CD4-positive, alpha-beta T cell (primary cell): Measurements from ENCODE around the gene G6PC3. TPM values are rescaled to one million over a fixed set of nuclear protein-coding genes. Genes with fewer than 3 reads are reported as not detected.

Experiments
- ATAC-seq: fragments of 200-7000 bp; cut with Tn5 transposase; one replicate; pipeline ENCODE4 v1.10.0; 2022; ENCODE audit warnings: mild to moderate bottlenecking; ENCODE audit not compliant: poor library complexity
- CTCF ChIA-PET: fragments of 350-600 bp; sonication (Branson Sonifier 250); formaldehyde crosslinking; loops from one replicate; lab custom pipeline; 2021; ENCODE audit warnings: antibody characterized with exemption, inconsistent platforms; lab: Charles Lee
- POLR2A ChIA-PET: fragments of 350-600 bp; sonication (Branson Sonifier 250); formaldehyde crosslinking; loops from one replicate; lab custom pipeline; 2021; ENCODE audit warnings: antibody characterized with exemption, inconsistent platforms; lab: Charles Lee
- DNase-seq, 14 experiments: peaks; one replicate each; pipeline ENCODE4 v3.0.0-alpha.2; 2013 to 2020; ENCODE audit warnings: mixed read lengths in 2 of 14
- H3K27ac ChIP-seq, 2 donors: one replicate each; pipeline versions ENCODE4 v1.5.1 to v1.7.0; 2013; ENCODE audit warnings: low read length in 2 of 2, low read depth in 1 of 2, mild to moderate bottlenecking in 1 of 2
- H3K27me3 ChIP-seq, 2 experiments: 1 replicate in 1 of 2; 2 replicates in 1 of 2; pipeline versions ENCODE4 v1.6.1 to v1.7.0; 2013; ENCODE audit warnings: low read length in 2 of 2, control low read depth in 1 of 2, mild to moderate bottlenecking in 1 of 2, moderate library complexity in 1 of 2; ENCODE audit not compliant: insufficient read depth in 2 of 2, control insufficient read depth in 1 of 2
- H3K36me3 ChIP-seq: one replicate; pipeline ENCODE4 v1.6.1; 2013; ENCODE audit warnings: low read length, control low read depth; ENCODE audit not compliant: insufficient read depth
- H3K4me1 ChIP-seq: one replicate; pipeline ENCODE4 v1.6.1; 2013; ENCODE audit warnings: low read length, control low read depth; ENCODE audit not compliant: insufficient read depth
- H3K4me3 ChIP-seq: one replicate; pipeline ENCODE4 v1.5.1; 2013; ENCODE audit warnings: mild to moderate bottlenecking, low read length, moderate library complexity
- H3K9me3 ChIP-seq, 2 experiments: 1 replicate in 1 of 2; 2 replicates in 1 of 2; pipeline versions ENCODE4 v1.6.1 to v1.7.0; 2013; ENCODE audit warnings: low read length in 2 of 2, mild to moderate bottlenecking in 2 of 2, control low read depth in 1 of 2, moderate library complexity in 1 of 2; ENCODE audit not compliant: control insufficient read depth in 1 of 2, insufficient read depth in 1 of 2
- H3K27ac Mint-ChIP-seq: one replicate; pipeline ENCODE4 v1.8.0; 2020; ENCODE audit warnings: mixed read lengths
- H3K27me3 Mint-ChIP-seq: one replicate; pipeline ENCODE4 v1.8.0; 2021; ENCODE audit warnings: mixed read lengths
- H3K36me3 Mint-ChIP-seq: one replicate; pipeline ENCODE4 v1.8.0; 2021; ENCODE audit warnings: low read depth, mixed read lengths
- H3K4me1 Mint-ChIP-seq: one replicate; pipeline ENCODE4 v1.8.0; 2021; ENCODE audit warnings: low read depth, mixed read lengths
- H3K4me3 Mint-ChIP-seq: one replicate; pipeline ENCODE4 v1.8.0; 2020; ENCODE audit warnings: mild to moderate bottlenecking, mixed read lengths
- H3K9me3 Mint-ChIP-seq: one replicate; pipeline ENCODE4 v1.8.0; 2020; ENCODE audit warnings: mixed read lengths
- CTCF ChIP-seq: fragments of 200-600 bp; IDR thresholded peaks from one replicate; pipeline ENCODE4 v1.8.0; 2022; ENCODE audit warnings: antibody characterized with exemption, mild to moderate bottlenecking
- intact Hi-C, 2 experiments: fragments of 100-400 bp; cut with DNase I in 1 of 2; cut with micrococcal nuclease in 1 of 2; formaldehyde crosslinking; loops; one replicate each; pipeline versions ENCODE4 v1.15.1 to v1.9.0; 2023 to 2025; cut with DNase I, micrococcal nuclease
- total RNA-seq, 174 experiments: library from RNA in 2 of 174; stranded (reverse) in 2 of 174; gene quantifications; one replicate each; pipeline ENCODE4 v1.2.3 and lab custom pipeline; 2021 to 2026

Gene G6PC3
- total RNA-seq, 2 experiments from 2014 or later = 5.6 to 5.8 TPM

GRCh38 chr17:44085908-44086307, 15.4 kb downstream of the G6PC3 start:
- Mint-ChIP-seq H3K9me3 (no peaks in the 10 kb centered on the region), H3K27ac (peak overlapping the region; percentile 67), H3K27me3 (no peaks in the 10 kb centered on the region), H3K36me3 (peaks cover 59% of the 10 kb centered on the region), H3K4me3 (no peak overlapping the region), H3K4me1 (no peaks in the 10 kb centered on the region)
- no peak for TF ChIP-seq CTCF
- no peaks in the 10 kb centered on the region for H3K9me3 ChIP-seq
- peaks cover 41% of the 10 kb centered on the region for H3K36me3 ChIP-seq
- ChIA-PET CTCF (interaction anchor here (0.8 kb wide), 1 partner anchor 132 kb away, joined by 3 read pairs; no protein-coding TSS in a partner anchor), POLR2A (no interaction called here)
- H3K27me3 ChIP-seq = no peaks in the 10 kb centered on the region
- no peak for DNase-seq
- H3K27ac ChIP-seq = no peak overlapping the region
- intact Hi-C loops = loop anchor here in 1 of 2 experiments (10.0 kb wide), 1 partner anchor 861 kb away; the partner anchor contains the start of gene CCDC200
- ATAC-seq = no peak
- no peak overlapping the region for H3K4me3 ChIP-seq
- H3K4me1 ChIP-seq = peaks cover 6% of the 10 kb centered on the region

GRCh38 chr17:44086364-44087311, 16.1 kb downstream of the G6PC3 start:
- H3K36me3 Mint-ChIP-seq = peaks cover 64% of the 10 kb centered on the region
- no peak overlapping the region for H3K27ac ChIP-seq
- H3K36me3 ChIP-seq = peaks cover 48% of the 10 kb centered on the region
- H3K9me3 Mint-ChIP-seq = no peaks in the 10 kb centered on the region
- intact Hi-C loops = loop anchor here in 1 of 2 experiments (10.0 kb wide), 1 partner anchor 862 kb away; the partner anchor contains the start of gene CCDC200
- peak in 10 of 14 experiments; percentile 10 to 78 (median 38) for DNase-seq
- no peaks in the 10 kb centered on the region for H3K27me3 ChIP-seq
- H3K27ac Mint-ChIP-seq = no peak overlapping the region
- H3K4me1 ChIP-seq = peaks cover 6% of the 10 kb centered on the region
- peak; percentile 76 for ATAC-seq
- TF ChIP-seq CTCF = no peak
- POLR2A ChIA-PET = no interaction called here
- H3K27me3 Mint-ChIP-seq = no peaks in the 10 kb centered on the region
- no peak overlapping the region for H3K4me3 Mint-ChIP-seq
- CTCF ChIA-PET = interaction anchor here (0.8 kb wide), 1 partner anchor 132 kb away, joined by 3 read pairs; no protein-coding TSS in a partner anchor
- H3K4me1 Mint-ChIP-seq = no peaks in the 10 kb centered on the region
- no peaks in the 10 kb centered on the region for H3K9me3 ChIP-seq
- H3K4me3 ChIP-seq = no peak overlapping the region

GRCh38 chr17:44087319-44087718, 16.8 kb downstream of the G6PC3 start:
- POLR2A ChIA-PET = no interaction called here
- CTCF ChIA-PET = no interaction called here
- DNase-seq = no peak
- Histone ChIP-seq H3K27ac (no peak overlapping the region), H3K27me3 (no peaks in the 10 kb centered on the region), H3K36me3 (peaks cover 49% of the 10 kb centered on the region), H3K4me1 (peaks cover 6% of the 10 kb centered on the region), H3K9me3 (no peaks in the 10 kb centered on the region), H3K4me3 (no peak overlapping the region)
- no peak overlapping the region for H3K4me3 Mint-ChIP-seq
- no peaks in the 10 kb centered on the region for H3K9me3 Mint-ChIP-seq
- H3K36me3 Mint-ChIP-seq = peaks cover 67% of the 10 kb centered on the region
- no peak for TF ChIP-seq CTCF
- intact Hi-C loops = loop anchor here in 1 of 2 experiments (10.0 kb wide), 1 partner anchor 863 kb away; the partner anchor contains the start of gene CCDC200
- no peaks in the 10 kb centered on the region for H3K4me1 Mint-ChIP-seq
- no peaks in the 10 kb centered on the region for H3K27me3 Mint-ChIP-seq
- no peak overlapping the region for H3K27ac Mint-ChIP-seq
- ATAC-seq = no peak
